Sigmoid colon (tissue), 4 donors: ENCODE data around the gene SMIM24.

ENCODE experiments used
- EP300 ChIP-seq, 4 donors: sonication (generic); formaldehyde crosslinking; IDR thresholded peaks; one replicate each; pipeline ENCODE4 v1.6.1; 2017; ENCODE audit warnings: antibody characterized with exemption in 4 of 4
- TF ChIP-seq, protein P1 (sequence below), 4 experiments: fragments of 450-650 bp in 3 of 4; fragments of 200-600 bp in 1 of 4; IDR thresholded peaks; one replicate each; pipeline ENCODE4 v1.5.1; 2016 to 2019; ENCODE audit warnings: antibody characterized with exemption in 4 of 4, mild to moderate bottlenecking in 3 of 4, moderate library complexity in 2 of 4

GRCh38 chr19:3521104-3521445 lies 40.8 kb upstream of the SMIM24 start:
- TF ChIP-seq, protein P1, sequence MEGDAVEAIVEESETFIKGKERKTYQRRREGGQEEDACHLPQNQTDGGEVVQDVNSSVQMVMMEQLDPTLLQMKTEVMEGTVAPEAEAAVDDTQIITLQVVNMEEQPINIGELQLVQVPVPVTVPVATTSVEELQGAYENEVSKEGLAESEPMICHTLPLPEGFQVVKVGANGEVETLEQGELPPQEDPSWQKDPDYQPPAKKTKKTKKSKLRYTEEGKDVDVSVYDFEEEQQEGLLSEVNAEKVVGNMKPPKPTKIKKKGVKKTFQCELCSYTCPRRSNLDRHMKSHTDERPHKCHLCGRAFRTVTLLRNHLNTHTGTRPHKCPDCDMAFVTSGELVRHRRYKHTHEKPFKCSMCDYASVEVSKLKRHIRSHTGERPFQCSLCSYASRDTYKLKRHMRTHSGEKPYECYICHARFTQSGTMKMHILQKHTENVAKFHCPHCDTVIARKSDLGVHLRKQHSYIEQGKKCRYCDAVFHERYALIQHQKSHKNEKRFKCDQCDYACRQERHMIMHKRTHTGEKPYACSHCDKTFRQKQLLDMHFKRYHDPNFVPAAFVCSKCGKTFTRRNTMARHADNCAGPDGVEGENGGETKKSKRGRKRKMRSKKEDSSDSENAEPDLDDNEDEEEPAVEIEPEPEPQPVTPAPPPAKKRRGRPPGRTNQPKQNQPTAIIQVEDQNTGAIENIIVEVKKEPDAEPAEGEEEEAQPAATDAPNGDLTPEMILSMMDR (IDR thresholded peaks at IDR 0.05): no peak
- TF ChIP-seq EP300 (IDR thresholded peaks at IDR 0.05): no peak
